ENCODE data around the gene IRF2.

IRF2 gene

DNA sequence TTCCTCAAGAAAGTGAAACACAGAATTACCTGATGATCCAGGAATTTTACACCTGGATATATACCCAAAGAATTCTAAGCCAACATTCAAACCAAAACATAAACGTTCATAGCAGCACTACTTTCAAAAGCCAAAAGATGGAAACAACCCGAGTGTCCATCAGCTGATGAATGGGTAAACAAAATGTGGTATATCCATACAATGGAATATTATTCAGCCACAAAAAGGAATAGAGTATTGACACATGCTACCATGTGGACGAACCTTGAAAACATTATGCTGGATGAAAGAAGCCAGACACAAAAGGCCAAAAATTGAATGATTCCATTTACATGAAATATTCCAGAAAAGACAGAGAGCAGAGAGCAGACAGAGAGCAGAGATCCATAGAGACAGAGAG is 52.0 kb downstream of the IRF2 start:
- Histone ChIP-seq H3K4me3 (ENCODE audit: low read depth, low read length) (no peak overlapping the region), H3K36me3 (replicated peaks) (peaks cover 16% of the 10 kb centered on the region), H3K27ac (no peak overlapping the region), H3K27me3 (replicated peaks) (no peaks in the 10 kb centered on the region)
- TF ChIP-seq, protein P1, sequence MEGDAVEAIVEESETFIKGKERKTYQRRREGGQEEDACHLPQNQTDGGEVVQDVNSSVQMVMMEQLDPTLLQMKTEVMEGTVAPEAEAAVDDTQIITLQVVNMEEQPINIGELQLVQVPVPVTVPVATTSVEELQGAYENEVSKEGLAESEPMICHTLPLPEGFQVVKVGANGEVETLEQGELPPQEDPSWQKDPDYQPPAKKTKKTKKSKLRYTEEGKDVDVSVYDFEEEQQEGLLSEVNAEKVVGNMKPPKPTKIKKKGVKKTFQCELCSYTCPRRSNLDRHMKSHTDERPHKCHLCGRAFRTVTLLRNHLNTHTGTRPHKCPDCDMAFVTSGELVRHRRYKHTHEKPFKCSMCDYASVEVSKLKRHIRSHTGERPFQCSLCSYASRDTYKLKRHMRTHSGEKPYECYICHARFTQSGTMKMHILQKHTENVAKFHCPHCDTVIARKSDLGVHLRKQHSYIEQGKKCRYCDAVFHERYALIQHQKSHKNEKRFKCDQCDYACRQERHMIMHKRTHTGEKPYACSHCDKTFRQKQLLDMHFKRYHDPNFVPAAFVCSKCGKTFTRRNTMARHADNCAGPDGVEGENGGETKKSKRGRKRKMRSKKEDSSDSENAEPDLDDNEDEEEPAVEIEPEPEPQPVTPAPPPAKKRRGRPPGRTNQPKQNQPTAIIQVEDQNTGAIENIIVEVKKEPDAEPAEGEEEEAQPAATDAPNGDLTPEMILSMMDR (IDR thresholded peaks at IDR 0.05; ENCODE audit: low read depth, low read length, missing control alignments), result no peak
- in situ Hi-C loops (cut with HindIII; ENCODE audit: low pct_ligation_motif_present, low sequenced_read_pairs), result no loop called here
- DNase-seq, result no peak

DNA sequence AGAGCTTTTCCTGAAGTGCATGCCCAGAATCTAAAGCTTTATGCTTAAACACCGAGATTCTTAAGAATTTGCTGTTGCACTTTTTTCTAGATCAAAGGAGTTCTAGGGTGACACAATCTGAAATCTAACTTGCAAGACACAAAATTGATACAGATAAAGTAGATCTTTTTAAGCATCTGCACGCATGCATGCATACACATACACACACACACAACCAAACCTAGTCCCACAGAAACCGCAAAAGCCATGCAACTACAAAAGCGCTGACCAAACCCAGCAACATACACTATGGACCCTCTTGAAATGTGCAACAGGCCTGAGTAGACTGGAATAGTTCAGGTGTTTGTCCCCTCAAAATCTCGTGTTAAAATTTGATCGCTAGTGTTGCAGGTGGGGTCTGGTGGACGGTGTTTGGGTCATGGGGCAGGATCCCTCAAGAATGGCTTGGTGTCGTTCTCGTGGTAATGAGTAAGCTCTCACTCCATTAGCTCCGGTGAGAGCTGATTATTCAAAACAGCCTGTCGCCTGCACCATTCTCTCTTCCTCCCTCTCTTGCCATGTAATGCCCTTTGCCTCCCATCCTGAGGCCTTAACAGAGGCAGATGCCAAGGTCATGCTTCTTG is 52.7 kb downstream of the IRF2 start:
- H3K4me3 ChIP-seq (ENCODE audit: low read depth, low read length), result no peak overlapping the region
- in situ Hi-C loops (cut with HindIII; ENCODE audit: low pct_ligation_motif_present, low sequenced_read_pairs), result no loop called here
- peaks cover 15% of the 10 kb centered on the region for H3K36me3 ChIP-seq (replicated peaks)
- TF ChIP-seq, protein P1 (IDR thresholded peaks at IDR 0.05; ENCODE audit: low read depth, low read length, missing control alignments), result no peak
- no peak overlapping the region for H3K27ac ChIP-seq
- no peaks in the 10 kb centered on the region for H3K27me3 ChIP-seq (replicated peaks)
- DNase-seq, result no peak

DNA sequence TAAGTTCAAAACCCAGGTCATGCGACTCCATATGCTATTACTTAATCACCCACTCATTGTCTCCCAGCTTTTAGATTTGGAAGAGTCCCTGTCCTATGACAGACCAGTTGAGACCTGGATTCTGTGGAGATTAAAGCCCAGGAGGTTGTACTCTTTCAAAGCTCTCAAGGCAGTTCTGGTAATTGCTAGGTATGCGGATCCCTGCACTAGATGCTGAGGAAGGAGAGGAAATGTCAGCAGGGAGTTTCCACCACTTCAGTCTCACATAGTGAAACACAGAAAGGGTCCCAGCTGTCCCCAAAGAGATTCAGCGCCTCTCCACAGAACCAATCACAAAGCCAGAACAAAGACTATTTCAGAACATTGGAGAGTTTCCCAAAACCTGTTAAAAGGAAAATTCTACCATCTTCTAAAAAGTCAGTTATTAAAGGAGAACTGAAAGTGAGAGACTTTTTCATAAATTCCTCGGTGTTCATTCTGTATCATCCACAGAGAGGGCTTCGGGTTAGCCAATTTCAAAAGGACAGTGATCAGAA is 53.4 kb downstream of the IRF2 start:
- DNase-seq, result no peak
- Histone ChIP-seq H3K27ac (no peak overlapping the region), H3K27me3 (replicated peaks) (no peaks in the 10 kb centered on the region), H3K36me3 (replicated peaks) (peaks cover 15% of the 10 kb centered on the region), H3K4me3 (ENCODE audit: low read depth, low read length) (no peak overlapping the region)
- in situ Hi-C loops (cut with HindIII; ENCODE audit: low pct_ligation_motif_present, low sequenced_read_pairs), result no loop called here
- TF ChIP-seq, protein P1 (IDR thresholded peaks at IDR 0.05; ENCODE audit: low read depth, low read length, missing control alignments), result no peak

- TF ChIP-seq, protein P1 (IDR thresholded peaks at IDR 0.05; ENCODE audit: low read depth, low read length, missing control alignments), result no peak
- in situ Hi-C loops (cut with HindIII; ENCODE audit: low pct_ligation_motif_present, low sequenced_read_pairs), result no loop called here
- Histone ChIP-seq H3K27ac (no peak overlapping the region), H3K4me3 (ENCODE audit: low read depth, low read length) (no peak overlapping the region), H3K36me3 (replicated peaks) (peaks cover 13% of the 10 kb centered on the region), H3K27me3 (replicated peaks) (no peaks in the 10 kb centered on the region)
- no peak for DNase-seq
These were observed 53.9 kb downstream of the IRF2 start for GRCh38 chr4:184420402-184420801.

- TF ChIP-seq, protein P1 (IDR thresholded peaks at IDR 0.05; ENCODE audit: low read depth, low read length, missing control alignments), result no peak
- Histone ChIP-seq H3K36me3 (replicated peaks) (peaks cover 9% of the 10 kb centered on the region), H3K27me3 (replicated peaks) (no peaks in the 10 kb centered on the region), H3K4me3 (ENCODE audit: low read depth, low read length) (no peak overlapping the region), H3K27ac (no peak overlapping the region)
- no peak for DNase-seq
- in situ Hi-C loops (cut with HindIII; ENCODE audit: low pct_ligation_motif_present, low sequenced_read_pairs), result no loop called here
These were observed 54.4 kb downstream of the IRF2 start for GRCh38 chr4:184419976-184420375.
